HT1080 (cell line): ENCODE measurements around the gene GRK5. TPM values are rescaled to one million over a fixed set of nuclear protein-coding genes. Genes with fewer than 3 reads are reported as not detected.

Experiments
- DNase-seq: peaks from one replicate; pipeline ENCODE4 v3.0.0-alpha.2; 2015; ENCODE audit warnings: low read depth
- total RNA-seq: library from RNA; depleted of rRNA; stranded (reverse); fragments of >200 nt; shearing (Covaris generic); gene quantifications from 2 replicates; pipeline ENCODE4 v1.2.3, GENCODE V29; 2014

The GRK5 gene
- total RNA-seq, 1 experiment from 2014 or later = 11.4 TPM

- DNase-seq = no peak
Observed at GRCh38 chr10:119470920-119471702, 263.7 kb downstream of the GRK5 start.

GRCh38 chr10:119473771-119474170, 266.4 kb downstream of the GRK5 start:
- DNase-seq = no peak

GRCh38 chr10:119474606-119475005, 267.2 kb downstream of the GRK5 start:
- DNase-seq = no peak

- DNase-seq = no peak
Observed at GRCh38 chr10:119477444-119477843, 270.1 kb downstream of the GRK5 start.

- no peak for DNase-seq
Observed at GRCh38 chr10:119478111-119478802, 270.9 kb downstream of the GRK5 start.

GRCh38 chr10:119478811-119479341, 271.5 kb downstream of the GRK5 start:
- no peak for DNase-seq

- DNase-seq = no peak
Observed at GRCh38 chr10:119479532-119479931, 272.2 kb downstream of the GRK5 start.

GRCh38 chr10:119480667-119481066, 273.3 kb downstream of the GRK5 start:
- no peak for DNase-seq

GRCh38 chr10:119481781-119482426, 274.5 kb downstream of the GRK5 start:
- DNase-seq = no peak

GRCh38 chr10:119483001-119483400, 275.6 kb downstream of the GRK5 start:
- DNase-seq = no peak

GRCh38 chr10:119483839-119484238, 276.5 kb downstream of the GRK5 start:
- DNase-seq = no peak

- no peak for DNase-seq
Observed at GRCh38 chr10:119488675-119489074, 281.3 kb downstream of the GRK5 start.

GRCh38 chr10:119489991-119490326, 282.6 kb downstream of the GRK5 start:
- no peak for DNase-seq

GRCh38 chr10:119491966-119492757, 284.8 kb downstream of the GRK5 start:
- no peak for DNase-seq

GRCh38 chr10:119493155-119493554, 285.8 kb downstream of the GRK5 start:
- no peak for DNase-seq

GRCh38 chr10:119494236-119495020, 287.1 kb downstream of the GRK5 start:
- DNase-seq = no peak

GRCh38 chr10:119495021-119495505, 287.7 kb downstream of the GRK5 start:
- DNase-seq = no peak

GRCh38 chr10:119495545-119495944, 288.2 kb downstream of the GRK5 start:
- no peak for DNase-seq

- no peak for DNase-seq
Observed at GRCh38 chr10:119496273-119496672, 288.9 kb downstream of the GRK5 start.

- DNase-seq = no peak
Observed at GRCh38 chr10:119497243-119497642, 289.9 kb downstream of the GRK5 start.
